ENCODE data around the gene ALPG. TPM values are rescaled to one million over a fixed set of nuclear protein-coding genes. Genes with fewer than 3 reads are reported as not detected.
A peak's percentile ranks its signal among the peaks of the same experiment; 100 is the strongest.

The ALPG gene
- total RNA-seq, 1 experiment from 2014 or later = 65.3 TPM

DNA sequence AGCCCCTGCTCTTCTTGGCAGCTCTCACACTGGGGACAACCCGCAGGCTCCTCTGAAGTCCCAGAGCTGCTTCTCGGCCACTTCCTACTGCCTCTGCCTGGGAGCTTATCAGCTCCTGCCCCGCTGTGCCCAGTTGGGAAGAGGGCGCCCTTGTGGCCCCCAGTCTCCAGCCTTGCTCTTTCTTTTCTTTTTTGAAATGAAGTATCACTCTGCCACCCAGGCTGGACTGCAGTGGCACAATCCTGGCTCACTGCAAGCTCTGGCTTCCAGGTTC is 28.7 kb downstream of the ALPG start:
- Histone ChIP-seq H3K9me3 (ENCODE audit: control insufficient read depth, insufficient read depth, low read depth, low read length) (no peaks in the 10 kb centered on the region), H3K4me3 (ENCODE audit: low read depth in 2 of 2, low read length in 2 of 2) (no peak overlapping the region), H3K27me3 (ENCODE audit: control insufficient read depth, insufficient read depth, low read length) (no peaks in the 10 kb centered on the region), H3K36me3 (ENCODE audit: control insufficient read depth, insufficient read depth, low read length) (no peaks in the 10 kb centered on the region), H3K27ac (ENCODE audit: low read length) (peak overlapping the region; percentile 59; the same call in 1 of the 2 replicates), H3K4me1 (ENCODE audit: control insufficient read depth, insufficient read depth, low read length) (peaks cover 5% of the 10 kb centered on the region; the same call in 1 of the 2 replicates)
- POLR2A ChIA-PET = interaction anchor here (0.6 kb wide), 1 partner anchor 314 kb away, joined by 3 read pairs; no protein-coding TSS in a partner anchor
- TF ChIP-seq, protein P1, sequence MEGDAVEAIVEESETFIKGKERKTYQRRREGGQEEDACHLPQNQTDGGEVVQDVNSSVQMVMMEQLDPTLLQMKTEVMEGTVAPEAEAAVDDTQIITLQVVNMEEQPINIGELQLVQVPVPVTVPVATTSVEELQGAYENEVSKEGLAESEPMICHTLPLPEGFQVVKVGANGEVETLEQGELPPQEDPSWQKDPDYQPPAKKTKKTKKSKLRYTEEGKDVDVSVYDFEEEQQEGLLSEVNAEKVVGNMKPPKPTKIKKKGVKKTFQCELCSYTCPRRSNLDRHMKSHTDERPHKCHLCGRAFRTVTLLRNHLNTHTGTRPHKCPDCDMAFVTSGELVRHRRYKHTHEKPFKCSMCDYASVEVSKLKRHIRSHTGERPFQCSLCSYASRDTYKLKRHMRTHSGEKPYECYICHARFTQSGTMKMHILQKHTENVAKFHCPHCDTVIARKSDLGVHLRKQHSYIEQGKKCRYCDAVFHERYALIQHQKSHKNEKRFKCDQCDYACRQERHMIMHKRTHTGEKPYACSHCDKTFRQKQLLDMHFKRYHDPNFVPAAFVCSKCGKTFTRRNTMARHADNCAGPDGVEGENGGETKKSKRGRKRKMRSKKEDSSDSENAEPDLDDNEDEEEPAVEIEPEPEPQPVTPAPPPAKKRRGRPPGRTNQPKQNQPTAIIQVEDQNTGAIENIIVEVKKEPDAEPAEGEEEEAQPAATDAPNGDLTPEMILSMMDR (IDR thresholded peaks at IDR 0.05) = no peak
- TF ChIP-seq, protein P2, sequence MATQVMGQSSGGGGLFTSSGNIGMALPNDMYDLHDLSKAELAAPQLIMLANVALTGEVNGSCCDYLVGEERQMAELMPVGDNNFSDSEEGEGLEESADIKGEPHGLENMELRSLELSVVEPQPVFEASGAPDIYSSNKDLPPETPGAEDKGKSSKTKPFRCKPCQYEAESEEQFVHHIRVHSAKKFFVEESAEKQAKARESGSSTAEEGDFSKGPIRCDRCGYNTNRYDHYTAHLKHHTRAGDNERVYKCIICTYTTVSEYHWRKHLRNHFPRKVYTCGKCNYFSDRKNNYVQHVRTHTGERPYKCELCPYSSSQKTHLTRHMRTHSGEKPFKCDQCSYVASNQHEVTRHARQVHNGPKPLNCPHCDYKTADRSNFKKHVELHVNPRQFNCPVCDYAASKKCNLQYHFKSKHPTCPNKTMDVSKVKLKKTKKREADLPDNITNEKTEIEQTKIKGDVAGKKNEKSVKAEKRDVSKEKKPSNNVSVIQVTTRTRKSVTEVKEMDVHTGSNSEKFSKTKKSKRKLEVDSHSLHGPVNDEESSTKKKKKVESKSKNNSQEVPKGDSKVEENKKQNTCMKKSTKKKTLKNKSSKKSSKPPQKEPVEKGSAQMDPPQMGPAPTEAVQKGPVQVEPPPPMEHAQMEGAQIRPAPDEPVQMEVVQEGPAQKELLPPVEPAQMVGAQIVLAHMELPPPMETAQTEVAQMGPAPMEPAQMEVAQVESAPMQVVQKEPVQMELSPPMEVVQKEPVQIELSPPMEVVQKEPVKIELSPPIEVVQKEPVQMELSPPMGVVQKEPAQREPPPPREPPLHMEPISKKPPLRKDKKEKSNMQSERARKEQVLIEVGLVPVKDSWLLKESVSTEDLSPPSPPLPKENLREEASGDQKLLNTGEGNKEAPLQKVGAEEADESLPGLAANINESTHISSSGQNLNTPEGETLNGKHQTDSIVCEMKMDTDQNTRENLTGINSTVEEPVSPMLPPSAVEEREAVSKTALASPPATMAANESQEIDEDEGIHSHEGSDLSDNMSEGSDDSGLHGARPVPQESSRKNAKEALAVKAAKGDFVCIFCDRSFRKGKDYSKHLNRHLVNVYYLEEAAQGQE (IDR thresholded peaks at IDR 0.05; ENCODE audit: insufficient read depth in 1 of 2, low read depth in 2 of 2, low read length in 1 of 2) = no peak
- TF ChIP-seq SIN3A (IDR thresholded peaks at IDR 0.05; ENCODE audit: borderline replicate concordance, insufficient read depth, low read depth, low read length) = no peak
- TF ChIP-seq TCF7L2 (IDR thresholded peaks at IDR 0.05; ENCODE audit: low read depth, low read length) = no peak
- TF ChIP-seq POLR2AphosphoS5 (IDR thresholded peaks at IDR 0.05; ENCODE audit: low read depth, low read length) = no peak
- in situ Hi-C loops (cut with HindIII; ENCODE audit: low pct_unique_long_range_greater_than_20kb, low sequenced_read_pairs) = no loop called here
- intact Hi-C loops (cut with micrococcal nuclease; ENCODE audit: unreplicated experiment) = loop anchor here (5.0 kb wide), 2 partner anchors 98 to 528 kb away; no protein-coding TSS in a partner anchor
- no peak for ATAC-seq
- no peak for DNase-seq (ENCODE audit: low read depth, low spot score)
- no TSS peak for BruUV-seq (replicated peaks)
- CTCF ChIA-PET = no interaction called here

DNA sequence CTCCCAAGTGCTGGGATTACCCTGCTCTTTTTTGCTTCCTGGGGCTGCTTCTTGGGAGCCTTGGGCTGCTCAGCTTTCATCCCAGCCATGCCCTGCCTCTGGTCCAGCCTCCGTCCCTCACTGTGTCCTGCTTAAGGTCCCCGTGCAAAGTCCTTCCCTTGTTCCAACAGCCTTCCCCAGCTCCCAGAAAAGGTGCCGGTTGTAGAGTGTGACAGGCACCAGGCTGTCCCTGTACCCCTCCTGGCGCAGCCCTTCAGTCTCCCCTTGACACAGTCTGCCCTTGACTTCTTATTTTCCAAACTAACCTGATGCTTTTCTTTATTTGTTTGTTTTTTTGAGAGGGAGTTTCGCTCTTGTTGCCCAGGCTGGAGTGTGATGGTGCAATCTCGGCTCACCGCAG is 29.2 kb downstream of the ALPG start:
- ChIA-PET POLR2A (no interaction called here), CTCF (no interaction called here)
- no peaks in the 10 kb centered on the region for H3K36me3 ChIP-seq (ENCODE audit: control insufficient read depth, insufficient read depth, low read length)
- H3K27ac ChIP-seq (ENCODE audit: low read length) = peak overlapping the region; percentile 5; the same call in 1 of the 2 replicates
- intact Hi-C loops (cut with micrococcal nuclease; ENCODE audit: unreplicated experiment) (loop anchor here (5.0 kb wide), 2 partner anchors 99 to 529 kb away; no protein-coding TSS in a partner anchor), in situ Hi-C loops (cut with HindIII; ENCODE audit: low pct_unique_long_range_greater_than_20kb, low sequenced_read_pairs) (no loop called here)
- no peak for TF ChIP-seq TCF7L2 (IDR thresholded peaks at IDR 0.05; ENCODE audit: low read depth, low read length)
- TF ChIP-seq, protein P2 (IDR thresholded peaks at IDR 0.05; ENCODE audit: insufficient read depth in 1 of 2, low read depth in 2 of 2, low read length in 1 of 2) = no peak
- no peak for TF ChIP-seq SIN3A (IDR thresholded peaks at IDR 0.05; ENCODE audit: borderline replicate concordance, insufficient read depth, low read depth, low read length)
- TF ChIP-seq POLR2AphosphoS5 (IDR thresholded peaks at IDR 0.05; ENCODE audit: low read depth, low read length) = no peak
- TF ChIP-seq, protein P1 (IDR thresholded peaks at IDR 0.05) = no peak
- H3K27me3 ChIP-seq (ENCODE audit: control insufficient read depth, insufficient read depth, low read length) = no peaks in the 10 kb centered on the region
- DNase-seq (ENCODE audit: low read depth, low spot score) (no peak), ATAC-seq (no peak)
- H3K9me3 ChIP-seq (ENCODE audit: control insufficient read depth, insufficient read depth, low read depth, low read length) = no peaks in the 10 kb centered on the region
- H3K4me3 ChIP-seq (ENCODE audit: low read depth in 2 of 2, low read length in 2 of 2) = no peak overlapping the region
- no TSS peak for BruUV-seq (replicated peaks)
- H3K4me1 ChIP-seq (ENCODE audit: control insufficient read depth, insufficient read depth, low read length) = peaks cover 5% of the 10 kb centered on the region; the same call in 1 of the 2 replicates
